Measurements from ENCODE around the gene NOTO. TPM values are rescaled to one million over a fixed set of nuclear protein-coding genes. Genes with fewer than 3 reads are reported as not detected.
A peak's percentile ranks its signal among the peaks of the same experiment; 100 is the strongest.

The NOTO gene
- polyA plus RNA-seq, 4 donors, result not detected

DNA sequence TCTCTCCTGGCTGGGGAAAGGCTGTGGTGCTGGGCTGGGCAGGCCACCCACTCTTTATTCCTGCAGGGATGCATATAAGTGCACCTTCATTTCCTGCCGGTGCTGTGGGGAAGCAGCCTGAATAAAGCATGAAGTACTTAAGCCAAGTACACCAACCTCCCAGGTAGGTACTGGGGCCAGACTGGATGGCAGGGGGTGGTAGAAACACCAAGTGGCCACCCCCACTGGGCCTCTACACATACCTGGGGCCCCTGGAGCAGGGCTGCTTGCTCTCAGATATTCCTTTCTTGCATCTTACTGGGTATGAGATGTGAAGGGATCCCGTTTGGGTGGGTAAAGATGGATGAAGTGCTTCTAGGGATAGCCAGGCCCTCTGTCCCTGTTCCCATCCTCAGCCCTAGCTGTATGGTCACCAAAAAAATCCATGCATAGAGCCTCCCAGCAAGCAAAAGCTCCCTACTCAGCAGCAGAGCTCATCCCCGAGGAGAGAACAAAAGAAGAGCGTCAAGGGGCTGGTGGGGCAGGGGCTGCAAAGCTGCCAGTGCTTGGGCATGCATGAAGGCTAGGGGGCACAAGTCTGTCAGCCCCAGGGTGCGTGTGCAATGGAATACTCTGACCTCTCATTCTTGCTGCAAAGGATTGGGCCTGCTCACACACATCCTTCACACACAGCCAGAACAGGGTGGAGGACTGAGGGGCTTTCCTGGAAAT is 53.7 kb downstream of the NOTO start:
- H3K4me3 ChIP-seq (ENCODE audit: low read depth in 1 of 3, low read length in 3 of 3), result no peak overlapping the region
- FAIRE-seq (no peak), DNase-seq (no peak)
- H3K4me1 ChIP-seq (ENCODE audit: control insufficient read depth in 3 of 3, insufficient read depth in 2 of 3, low read depth in 1 of 3, low read length in 2 of 3), result no peaks in the 10 kb centered on the region
- H3K9me3 ChIP-seq (ENCODE audit: control insufficient read depth in 2 of 2, insufficient read depth in 1 of 2, low read depth in 1 of 2, low read length in 1 of 2), result no peaks in the 10 kb centered on the region
- WGBS, 3 donors, result 69 to 79% (median 75%) methylated on average over 5 of the region's 5 CpGs
- H3K27ac ChIP-seq (ENCODE audit: low read depth in 1 of 3, low read length in 2 of 3), result no peak overlapping the region
- peaks cover 5 to 52% (median 9%) of the 10 kb centered on the region in 3 donors for H3K36me3 ChIP-seq (ENCODE audit: control insufficient read depth in 3 of 3, insufficient read depth in 2 of 3, low read depth in 1 of 3, low read length in 3 of 3)
- H3K27me3 ChIP-seq (ENCODE audit: control insufficient read depth in 3 of 3, insufficient read depth in 3 of 3, low read length in 3 of 3), result no peaks in the 10 kb centered on the region

DNA sequence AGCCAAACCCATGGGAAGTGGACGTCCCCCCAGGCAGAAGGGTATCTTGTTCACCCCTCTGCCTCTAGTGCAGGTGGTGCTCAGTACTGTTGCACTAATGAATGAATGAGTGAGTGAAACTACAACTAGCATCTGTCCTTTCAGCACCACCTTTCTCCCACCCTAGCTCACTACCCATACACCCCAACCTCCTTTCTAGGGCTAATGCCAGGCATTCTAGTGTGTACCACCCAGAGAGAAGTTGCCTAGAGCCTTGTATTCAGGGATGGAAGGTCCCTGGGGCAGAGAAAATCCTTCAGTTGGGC is 54.2 kb downstream of the NOTO start:
- FAIRE-seq (no peak), DNase-seq (no peak)
- H3K36me3 ChIP-seq (ENCODE audit: control insufficient read depth in 3 of 3, insufficient read depth in 2 of 3, low read depth in 1 of 3, low read length in 3 of 3), result peaks cover 3 to 47% (median 6%) of the 10 kb centered on the region in 3 donors
- H3K9me3 ChIP-seq (ENCODE audit: control insufficient read depth in 2 of 2, insufficient read depth in 1 of 2, low read depth in 1 of 2, low read length in 1 of 2), result no peaks in the 10 kb centered on the region
- no peak overlapping the region for H3K4me3 ChIP-seq (ENCODE audit: low read depth in 1 of 3, low read length in 3 of 3)
- H3K27me3 ChIP-seq (ENCODE audit: control insufficient read depth in 3 of 3, insufficient read depth in 3 of 3, low read length in 3 of 3), result no peaks in the 10 kb centered on the region
- WGBS, 3 donors, result 60 to 83% (median 71%) methylated on average over 1 of the region's 1 CpG
- H3K27ac ChIP-seq (ENCODE audit: low read depth in 1 of 3, low read length in 2 of 3), result no peak overlapping the region
- no peaks in the 10 kb centered on the region for H3K4me1 ChIP-seq (ENCODE audit: control insufficient read depth in 3 of 3, insufficient read depth in 2 of 3, low read depth in 1 of 3, low read length in 2 of 3)

DNA sequence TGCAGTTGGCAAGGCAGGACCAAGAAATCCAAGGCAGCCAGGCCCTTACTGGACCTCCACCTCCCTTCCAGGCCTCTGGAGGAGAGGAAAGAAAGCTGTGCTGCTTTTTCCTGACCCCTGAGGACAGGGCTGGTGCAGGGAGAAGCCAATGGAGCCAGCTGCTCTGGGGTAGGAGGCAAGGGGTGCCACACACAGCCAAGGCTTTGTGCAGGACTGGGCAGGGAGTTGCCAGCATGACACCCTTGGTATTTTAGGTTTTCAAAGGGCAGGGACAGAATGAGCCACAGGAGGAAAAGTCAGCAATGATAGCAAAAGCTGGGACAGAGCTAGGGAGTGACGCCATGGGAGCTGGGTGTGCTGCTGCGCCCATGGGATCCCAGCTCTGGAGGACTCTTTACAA is 54.6 kb downstream of the NOTO start:
- DNase-seq, result no peak
- no peaks in the 10 kb centered on the region for H3K9me3 ChIP-seq (ENCODE audit: control insufficient read depth in 2 of 2, insufficient read depth in 1 of 2, low read depth in 1 of 2, low read length in 1 of 2)
- no peak overlapping the region for H3K27ac ChIP-seq (ENCODE audit: low read depth in 1 of 3, low read length in 2 of 3)
- FAIRE-seq, result no peak
- H3K27me3 ChIP-seq (ENCODE audit: control insufficient read depth in 3 of 3, insufficient read depth in 3 of 3, low read length in 3 of 3), result no peaks in the 10 kb centered on the region
- no peaks in the 10 kb centered on the region for H3K4me1 ChIP-seq (ENCODE audit: control insufficient read depth in 3 of 3, insufficient read depth in 2 of 3, low read depth in 1 of 3, low read length in 2 of 3)
- WGBS, 3 donors, result 88 to 97% (median 97%) methylated on average over 2 of the region's 2 CpGs
- H3K4me3 ChIP-seq (ENCODE audit: low read depth in 1 of 3, low read length in 3 of 3), result no peak overlapping the region
- peaks cover 3 to 43% (median 6%) of the 10 kb centered on the region in 3 donors for H3K36me3 ChIP-seq (ENCODE audit: control insufficient read depth in 3 of 3, insufficient read depth in 2 of 3, low read depth in 1 of 3, low read length in 3 of 3)

DNA sequence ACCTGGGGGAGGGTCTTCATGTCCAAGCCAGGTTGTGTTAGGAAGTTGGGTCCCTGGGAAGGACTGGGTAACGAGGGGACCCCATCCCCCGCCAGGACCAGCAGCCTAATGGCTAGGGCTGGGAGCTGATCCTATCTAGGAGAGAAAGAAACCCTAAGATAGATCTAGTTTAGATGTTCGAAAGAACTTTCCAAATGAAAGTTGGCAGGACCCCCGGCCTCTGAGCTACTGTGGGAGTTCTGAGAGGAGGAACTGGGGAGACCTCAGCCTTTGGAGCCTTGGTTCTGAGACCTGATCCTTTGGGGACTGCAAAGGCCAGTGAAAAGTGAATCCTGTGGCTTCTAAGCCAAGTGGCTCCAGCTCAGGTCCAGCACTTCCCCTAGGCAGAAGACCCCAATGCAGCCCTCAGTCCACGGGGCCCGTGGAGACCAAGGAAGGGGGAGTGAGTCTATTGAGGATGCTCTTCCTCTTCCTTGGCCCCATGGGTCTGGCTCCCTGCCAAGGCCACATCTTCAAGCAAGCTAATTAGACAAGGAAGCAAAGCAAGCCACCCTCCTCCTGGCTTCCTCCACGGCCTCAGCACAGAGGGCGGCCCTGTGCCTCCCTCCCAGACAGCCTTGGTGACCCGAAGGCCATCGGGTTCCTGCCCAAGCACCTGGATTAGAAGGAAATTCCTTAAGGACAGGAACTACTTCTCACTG is 55.2 kb downstream of the NOTO start:
- H3K4me1 ChIP-seq (ENCODE audit: control insufficient read depth in 3 of 3, insufficient read depth in 2 of 3, low read depth in 1 of 3, low read length in 2 of 3), result no peaks in the 10 kb centered on the region
- H3K27ac ChIP-seq (ENCODE audit: low read depth in 1 of 3, low read length in 2 of 3), result no peak overlapping the region
- FAIRE-seq (no peak), DNase-seq (peak in 1 of 2 donors; percentile 9)
- WGBS, 3 donors, result 47 to 55% (median 50%) methylated on average over 10 of the region's 10 CpGs
- no peaks in the 10 kb centered on the region for H3K9me3 ChIP-seq (ENCODE audit: control insufficient read depth in 2 of 2, insufficient read depth in 1 of 2, low read depth in 1 of 2, low read length in 1 of 2)
- H3K4me3 ChIP-seq (ENCODE audit: low read depth in 1 of 3, low read length in 3 of 3), result no peak overlapping the region
- H3K36me3 ChIP-seq (ENCODE audit: control insufficient read depth in 3 of 3, insufficient read depth in 2 of 3, low read depth in 1 of 3, low read length in 3 of 3), result peaks cover 2 to 38% (median 3%) of the 10 kb centered on the region in 3 donors
- H3K27me3 ChIP-seq (ENCODE audit: control insufficient read depth in 3 of 3, insufficient read depth in 3 of 3, low read length in 3 of 3), result no peaks in the 10 kb centered on the region

DNA sequence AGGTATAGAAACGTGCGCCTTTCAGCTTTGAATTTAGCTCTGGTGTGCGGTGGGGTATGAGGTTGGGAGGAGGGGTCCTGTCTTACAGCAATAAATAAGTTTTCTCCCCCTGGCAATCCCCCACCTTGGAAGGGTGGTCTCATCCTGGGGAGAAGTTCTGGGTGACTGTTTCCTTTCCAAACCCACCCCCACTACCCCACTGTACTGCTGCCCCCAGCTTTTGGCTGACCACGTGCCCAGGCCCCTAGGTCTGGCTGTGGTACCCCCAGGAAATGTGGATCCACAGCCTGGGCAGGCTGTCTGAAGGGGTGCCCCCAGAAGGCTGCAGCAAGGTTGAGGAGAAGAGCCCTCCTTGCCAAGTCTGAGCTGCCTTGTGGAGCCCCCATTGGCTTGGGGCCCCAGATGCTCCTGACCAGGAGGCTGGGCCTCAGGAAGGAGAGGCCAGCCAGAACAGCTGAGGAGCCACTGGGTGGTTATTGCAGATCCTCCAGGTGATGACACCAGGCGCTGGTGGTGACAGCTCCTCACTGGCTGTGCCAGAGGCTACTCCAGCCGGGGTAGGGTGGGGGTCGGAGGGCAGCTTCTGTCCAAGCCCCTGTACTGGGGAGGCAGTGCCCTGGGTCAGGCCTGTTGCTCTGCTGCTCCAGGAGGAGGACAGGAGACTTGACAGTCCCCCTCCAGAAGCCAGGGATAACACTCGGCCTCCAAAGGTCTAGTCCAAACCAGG is 56.0 kb downstream of the NOTO start:
- Histone ChIP-seq H3K27me3 (ENCODE audit: control insufficient read depth in 3 of 3, insufficient read depth in 3 of 3, low read length in 3 of 3) (no peaks in the 10 kb centered on the region), H3K4me1 (ENCODE audit: control insufficient read depth in 3 of 3, insufficient read depth in 2 of 3, low read depth in 1 of 3, low read length in 2 of 3) (no peaks in the 10 kb centered on the region), H3K4me3 (ENCODE audit: low read depth in 1 of 3, low read length in 3 of 3) (no peak overlapping the region), H3K36me3 (ENCODE audit: control insufficient read depth in 3 of 3, insufficient read depth in 2 of 3, low read depth in 1 of 3, low read length in 3 of 3) (peaks cover 0 to 35% (median under 1%) of the 10 kb centered on the region in 3 donors), H3K9me3 (ENCODE audit: control insufficient read depth in 2 of 2, insufficient read depth in 1 of 2, low read depth in 1 of 2, low read length in 1 of 2) (no peaks in the 10 kb centered on the region), H3K27ac (ENCODE audit: low read depth in 1 of 3, low read length in 2 of 3) (no peak overlapping the region)
- DNase-seq (no peak), FAIRE-seq (no peak)
- 88 to 93% (median 89%) methylated on average over 8 of the region's 8 CpGs for WGBS, 3 donors

DNA sequence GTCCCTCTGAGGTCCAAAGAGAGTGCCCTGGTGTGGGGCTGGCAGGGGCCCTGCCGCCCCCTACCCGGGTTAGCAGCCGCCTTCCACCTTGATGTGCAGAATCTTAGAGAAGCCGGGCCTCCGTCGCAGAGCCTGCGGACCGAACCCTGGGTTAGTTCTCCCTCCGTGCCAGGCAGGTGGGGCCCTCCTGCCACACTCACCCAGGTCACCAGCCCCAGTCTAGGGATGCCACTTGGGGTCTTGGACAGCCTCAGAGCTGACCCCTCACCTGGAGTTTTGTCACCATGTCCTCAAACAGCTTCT is 56.5 kb downstream of the NOTO start:
- no peaks in the 10 kb centered on the region for H3K9me3 ChIP-seq (ENCODE audit: control insufficient read depth in 2 of 2, insufficient read depth in 1 of 2, low read depth in 1 of 2, low read length in 1 of 2)
- H3K36me3 ChIP-seq (ENCODE audit: control insufficient read depth in 3 of 3, insufficient read depth in 2 of 3, low read depth in 1 of 3, low read length in 3 of 3), result peaks cover 0 to 34% (median 0%) of the 10 kb centered on the region in 3 donors
- DNase-seq, result no peak
- no peak overlapping the region for H3K4me3 ChIP-seq (ENCODE audit: low read depth in 1 of 3, low read length in 3 of 3)
- WGBS, 3 donors, result 95 to 96% (median 96%) methylated on average over 9 of the region's 9 CpGs
- H3K27me3 ChIP-seq (ENCODE audit: control insufficient read depth in 3 of 3, insufficient read depth in 3 of 3, low read length in 3 of 3), result no peaks in the 10 kb centered on the region
- no peaks in the 10 kb centered on the region for H3K4me1 ChIP-seq (ENCODE audit: control insufficient read depth in 3 of 3, insufficient read depth in 2 of 3, low read depth in 1 of 3, low read length in 2 of 3)
- no peak overlapping the region for H3K27ac ChIP-seq (ENCODE audit: low read depth in 1 of 3, low read length in 2 of 3)
- FAIRE-seq, result no peak

DNA sequence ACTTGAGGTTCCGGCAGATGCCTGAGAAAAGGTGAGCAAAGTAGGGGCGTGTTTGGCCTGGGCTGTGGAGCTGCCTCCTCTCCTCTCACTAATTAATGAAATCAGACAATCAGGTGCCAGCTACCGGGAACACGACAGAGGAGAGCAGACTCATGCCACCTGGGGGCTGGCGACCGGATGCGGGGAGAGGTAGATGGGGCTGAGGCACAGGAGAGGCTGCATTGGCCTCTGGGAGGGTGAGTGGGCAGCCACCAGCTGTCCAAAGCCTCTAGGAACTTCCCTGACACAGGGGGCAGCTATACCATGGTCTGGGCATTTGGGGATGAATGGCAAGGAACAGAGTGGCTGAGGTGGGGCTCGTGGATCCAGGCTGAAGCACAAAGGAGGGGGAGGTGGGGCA is 56.9 kb downstream of the NOTO start:
- H3K4me3 ChIP-seq (ENCODE audit: low read depth in 1 of 3, low read length in 3 of 3), result no peak overlapping the region
- no peaks in the 10 kb centered on the region for H3K27me3 ChIP-seq (ENCODE audit: control insufficient read depth in 3 of 3, insufficient read depth in 3 of 3, low read length in 3 of 3)
- no peaks in the 10 kb centered on the region for H3K4me1 ChIP-seq (ENCODE audit: control insufficient read depth in 3 of 3, insufficient read depth in 2 of 3, low read depth in 1 of 3, low read length in 2 of 3)
- peaks cover 0 to 30% (median 0%) of the 10 kb centered on the region in 3 donors for H3K36me3 ChIP-seq (ENCODE audit: control insufficient read depth in 3 of 3, insufficient read depth in 2 of 3, low read depth in 1 of 3, low read length in 3 of 3)
- no peaks in the 10 kb centered on the region for H3K9me3 ChIP-seq (ENCODE audit: control insufficient read depth in 2 of 2, insufficient read depth in 1 of 2, low read depth in 1 of 2, low read length in 1 of 2)
- DNase-seq (no peak), FAIRE-seq (no peak)
- WGBS, 3 donors, result 90 to 97% (median 96%) methylated on average over 8 of the region's 8 CpGs
- no peak overlapping the region for H3K27ac ChIP-seq (ENCODE audit: low read depth in 1 of 3, low read length in 2 of 3)

DNA sequence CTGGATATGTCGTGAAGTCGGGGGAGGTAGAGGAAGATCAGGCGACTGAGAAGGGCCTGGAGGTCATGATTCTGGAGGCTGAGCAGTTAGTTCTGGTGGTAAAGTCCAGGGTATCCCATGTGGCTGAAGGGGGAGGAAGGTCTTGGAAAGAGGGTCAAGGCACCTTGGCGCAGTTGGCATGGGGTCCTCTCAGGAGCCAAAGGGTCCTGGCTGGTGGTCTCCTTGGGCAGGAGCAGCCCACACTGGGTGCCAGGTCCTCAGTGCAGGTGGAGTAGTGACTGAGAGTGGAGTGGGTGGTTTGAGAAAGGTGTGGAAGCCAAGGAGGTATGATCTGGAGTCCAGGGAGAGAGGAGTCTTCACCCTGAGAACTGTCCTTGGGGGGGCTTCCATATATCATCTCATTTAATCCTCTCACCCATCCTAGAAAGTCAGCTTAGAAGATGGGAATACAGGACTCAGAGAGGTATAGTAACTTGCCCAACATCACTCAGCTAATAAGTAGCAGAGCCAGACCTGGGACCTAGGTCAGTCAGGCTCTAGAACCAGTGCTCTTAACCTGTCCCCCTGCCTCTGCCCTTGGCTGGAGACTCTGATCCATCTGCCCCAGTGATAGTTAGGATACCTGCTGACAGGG is 57.4 kb downstream of the NOTO start:
- FAIRE-seq, result no peak
- no peak overlapping the region for H3K4me3 ChIP-seq (ENCODE audit: low read depth in 1 of 3, low read length in 3 of 3)

More for the DNA sequence above, 57.4 kb downstream of the NOTO start:
- H3K27ac ChIP-seq (ENCODE audit: low read depth in 1 of 3, low read length in 2 of 3), result no peak overlapping the region
- DNase-seq, result no peak
- no peaks in the 10 kb centered on the region for H3K27me3 ChIP-seq (ENCODE audit: control insufficient read depth in 3 of 3, insufficient read depth in 3 of 3, low read length in 3 of 3)
- H3K36me3 ChIP-seq (ENCODE audit: control insufficient read depth in 3 of 3, insufficient read depth in 2 of 3, low read depth in 1 of 3, low read length in 3 of 3), result peaks cover 0 to 24% (median 0%) of the 10 kb centered on the region in 3 donors
- H3K9me3 ChIP-seq (ENCODE audit: control insufficient read depth in 2 of 2, insufficient read depth in 1 of 2, low read depth in 1 of 2, low read length in 1 of 2), result no peaks in the 10 kb centered on the region
- no peaks in the 10 kb centered on the region for H3K4me1 ChIP-seq (ENCODE audit: control insufficient read depth in 3 of 3, insufficient read depth in 2 of 3, low read depth in 1 of 3, low read length in 2 of 3)
- 77 to 97% (median 78%) methylated on average over 4 of the region's 4 CpGs for WGBS, 3 donors
